SK-N-SH treated with all-trans-retinoic acid at 6 μM for 48 hours (cell line): ENCODE data around the gene TMEM229B.

ENCODE experiments used
- ATAC-seq: fragments of 200-7000 bp; cut with Tn5 transposase; 3 replicates; pipeline ENCODE4 v1.9.1; 2020; ENCODE audit warnings: mild to moderate bottlenecking, moderate library complexity
- ARNTL ChIP-seq: fragments of 450-650 bp; formaldehyde crosslinking; IDR thresholded peaks from 2 replicates; pipeline ENCODE4 v1.5.0; 2020; ENCODE audit warnings: low read depth, mild to moderate bottlenecking, moderate library complexity, borderline replicate concordance
- BACH2 ChIP-seq: fragments of 250-450 bp; sonication (Bioruptor Pico); IDR thresholded peaks from 2 replicates; pipeline ENCODE4 v1.9.0; 2021; ENCODE audit warnings: mild to moderate bottlenecking, borderline replicate concordance
- CREB5 ChIP-seq: fragments of 250-450 bp; sonication (Bioruptor Pico); IDR thresholded peaks from 2 replicates; pipeline ENCODE4 v1.5.1; 2020; ENCODE audit warnings: low read depth, mild to moderate bottlenecking, moderate library complexity
- CSDC2 ChIP-seq: fragments of 250-450 bp; sonication (Bioruptor Pico); IDR thresholded peaks from 2 replicates; pipeline ENCODE4 v1.5.0; 2020; ENCODE audit warnings: mild to moderate bottlenecking, moderate library complexity
- CSRNP3 ChIP-seq: fragments of 250-450 bp; sonication (Bioruptor Pico); IDR thresholded peaks from 2 replicates; pipeline ENCODE4 v1.5.1; 2021; ENCODE audit warnings: mild to moderate bottlenecking, moderate library complexity
- ESRRG ChIP-seq: fragments of 250-450 bp; sonication (Bioruptor Pico); IDR thresholded peaks from 2 replicates; pipeline ENCODE4 v1.6.1; 2021; ENCODE audit warnings: mild to moderate bottlenecking
- GLIS3 ChIP-seq: fragments of 250-450 bp; sonication (Bioruptor Pico); IDR thresholded peaks from 2 replicates; pipeline ENCODE4 v1.5.0; 2020; ENCODE audit warnings: mild to moderate bottlenecking, moderate library complexity
- ISL1 ChIP-seq: fragments of 250-450 bp; sonication (Bioruptor Pico); IDR thresholded peaks from 2 replicates; pipeline ENCODE4 v2.1.2; 2022; ENCODE audit warnings: mild to moderate bottlenecking, moderate library complexity
- OSR1 ChIP-seq: fragments of 250-450 bp; sonication (Bioruptor Pico); IDR thresholded peaks from 2 replicates; pipeline ENCODE4 v1.8.0; 2022; ENCODE audit warnings: moderate library complexity, mild to moderate bottlenecking, inconsistent platforms
- PATZ1 ChIP-seq: fragments of 250-450 bp; sonication (Bioruptor Pico); IDR thresholded peaks from 2 replicates; pipeline ENCODE4 v1.8.0; 2020; ENCODE audit warnings: mild to moderate bottlenecking, moderate library complexity, borderline replicate concordance
- POU6F1 ChIP-seq: fragments of 250-450 bp; sonication (Bioruptor Pico); IDR thresholded peaks from 2 replicates; pipeline ENCODE4 v1.8.0; 2021; ENCODE audit warnings: low read depth, mild to moderate bottlenecking, moderate library complexity, borderline replicate concordance
- PPARA ChIP-seq: fragments of 250-450 bp; sonication (Bioruptor Pico); IDR thresholded peaks from 2 replicates; pipeline ENCODE4 v1.5.0; 2020; ENCODE audit warnings: mild to moderate bottlenecking, borderline replicate concordance
- RARB ChIP-seq: fragments of 250-450 bp; sonication (Bioruptor Pico); IDR thresholded peaks from 2 replicates; pipeline ENCODE4 v1.8.0; 2021; ENCODE audit warnings: mild to moderate bottlenecking, moderate library complexity
- SNAI2 ChIP-seq: fragments of 250-450 bp; sonication (Bioruptor Pico); IDR thresholded peaks from 2 replicates; pipeline ENCODE4 v1.5.0; 2020; ENCODE audit warnings: mild to moderate bottlenecking, moderate library complexity
- TCF4 ChIP-seq: fragments of 250-450 bp; sonication (Bioruptor Pico); IDR thresholded peaks from 2 replicates; pipeline ENCODE4 v1.8.0; 2021; ENCODE audit warnings: mild to moderate bottlenecking, moderate library complexity, borderline replicate concordance
- TOX ChIP-seq: fragments of 250-450 bp; sonication (Bioruptor Pico); IDR thresholded peaks from 2 replicates; pipeline ENCODE4 v1.8.0; 2021; ENCODE audit warnings: mild to moderate bottlenecking, moderate library complexity, borderline replicate concordance
- ZFP3 ChIP-seq: fragments of 250-450 bp; sonication (Bioruptor Pico); IDR thresholded peaks from 2 replicates; pipeline ENCODE4 v1.5.0; 2020; ENCODE audit warnings: mild to moderate bottlenecking, moderate library complexity
- ZFP30 ChIP-seq: fragments of 450-650 bp; formaldehyde crosslinking; IDR thresholded peaks from 2 replicates; pipeline ENCODE4 v1.5.0; 2022; ENCODE audit warnings: mild to moderate bottlenecking, moderate library complexity
- ZNF565 ChIP-seq: fragments of 450-650 bp; formaldehyde crosslinking; conservative IDR thresholded peaks from 2 replicates; pipeline ENCODE4 v1.5.0; 2020; ENCODE audit warnings: low read depth, mild to moderate bottlenecking, moderate library complexity
- ZNF70 ChIP-seq: fragments of 450-650 bp; formaldehyde crosslinking; IDR thresholded peaks from 2 replicates; pipeline ENCODE4 v1.5.0; 2020; ENCODE audit warnings: mild to moderate bottlenecking, moderate library complexity
- ZNF8 ChIP-seq: fragments of 450-650 bp; formaldehyde crosslinking; IDR thresholded peaks from 2 replicates; pipeline ENCODE4 v1.5.0; 2020; ENCODE audit warnings: mild to moderate bottlenecking, moderate library complexity

Gene TMEM229B

GRCh38 chr14:67512463-67513310 lies 24.2 kb upstream of the TMEM229B start:
- TF ChIP-seq ARNTL (CRISPR knock-in tag) (no peak), CREB5 (CRISPR knock-in tag) (no peak), TCF4 (CRISPR knock-in tag) (no peak), ZFP3 (CRISPR knock-in tag) (no peak)
- ATAC-seq = no peak

GRCh38 chr14:67510836-67511235 lies 22.3 kb upstream of the TMEM229B start:
- no peak for ATAC-seq
- TF ChIP-seq ZNF8 (CRISPR knock-in tag) (no peak), ZFP30 (CRISPR knock-in tag) (no peak), GLIS3 (CRISPR knock-in tag) (no peak), ARNTL (CRISPR knock-in tag) (no peak)

- ATAC-seq = no peak
Measured at GRCh38 chr14:67510121-67510520, 21.6 kb upstream of the TMEM229B start.

More at GRCh38 chr14:67510121-67510520, 21.6 kb upstream of the TMEM229B start:
- TF ChIP-seq GLIS3 (CRISPR knock-in tag) (no peak), ZFP30 (CRISPR knock-in tag) (no peak), POU6F1 (CRISPR knock-in tag) (no peak), PATZ1 (CRISPR knock-in tag) (no peak), TCF4 (CRISPR knock-in tag) (no peak), ZFP3 (CRISPR knock-in tag) (no peak), ZNF8 (CRISPR knock-in tag) (no peak), PPARA (no peak), RARB (CRISPR knock-in tag) (no peak), CSDC2 (CRISPR knock-in tag) (no peak), ZNF565 (CRISPR knock-in tag) (no peak), OSR1 (CRISPR knock-in tag) (no peak), ESRRG (CRISPR knock-in tag) (no peak), SNAI2 (CRISPR knock-in tag) (no peak), ZNF70 (CRISPR knock-in tag) (no peak), BACH2 (CRISPR knock-in tag) (no peak), ISL1 (CRISPR knock-in tag) (no peak), TOX (CRISPR knock-in tag) (no peak), CSRNP3 (CRISPR knock-in tag) (no peak), CREB5 (CRISPR knock-in tag) (no peak)
- TF ChIP-seq, all 23 proteins: peak for 0
